GM12873 (cell line): ENCODE measurements around the gene TDG.

Experiments used
- CTCF ChIP-seq: IDR thresholded peaks from 2 replicates; pipeline ENCODE4 v1.5.1; 2012; ENCODE audit warnings: low read depth, mild to moderate bottlenecking, moderate library complexity, low read length, control low read depth; ENCODE audit not compliant: insufficient read depth; ENCODE audit errors: missing control alignments

TDG gene

GRCh38 chr12:103962493-103962892, 3.2 kb upstream of the TDG start:
- TF ChIP-seq CTCF = no peak

GRCh38 chr12:103964805-103965204, 867 bp upstream of the TDG start:
- no peak for TF ChIP-seq CTCF

- TF ChIP-seq CTCF = no peak
Observed at GRCh38 chr12:103965255-103965589, 450 bp upstream of the TDG start.

GRCh38 chr12:103966736-103967135, 1.1 kb downstream of the TDG start:
- no peak for TF ChIP-seq CTCF

GRCh38 chr12:103969391-103969790, 3.7 kb downstream of the TDG start:
- no peak for TF ChIP-seq CTCF

- TF ChIP-seq CTCF = no peak
Observed at GRCh38 chr12:103973909-103974308, 8.2 kb downstream of the TDG start.

GRCh38 chr12:103975368-103975767, 9.7 kb downstream of the TDG start:
- no peak for TF ChIP-seq CTCF

- no peak for TF ChIP-seq CTCF
Observed at GRCh38 chr12:103978384-103978982, 12.8 kb downstream of the TDG start.
